ENCODE measurements around the gene PCAT6. TPM values are rescaled to one million over a fixed set of nuclear protein-coding genes. Genes with fewer than 3 reads are reported as not detected.

Gene PCAT6
- total and polyA plus RNA-seq, 7 donors, result 0.14 to 4.1 (median 0.57) TPM

DNA sequence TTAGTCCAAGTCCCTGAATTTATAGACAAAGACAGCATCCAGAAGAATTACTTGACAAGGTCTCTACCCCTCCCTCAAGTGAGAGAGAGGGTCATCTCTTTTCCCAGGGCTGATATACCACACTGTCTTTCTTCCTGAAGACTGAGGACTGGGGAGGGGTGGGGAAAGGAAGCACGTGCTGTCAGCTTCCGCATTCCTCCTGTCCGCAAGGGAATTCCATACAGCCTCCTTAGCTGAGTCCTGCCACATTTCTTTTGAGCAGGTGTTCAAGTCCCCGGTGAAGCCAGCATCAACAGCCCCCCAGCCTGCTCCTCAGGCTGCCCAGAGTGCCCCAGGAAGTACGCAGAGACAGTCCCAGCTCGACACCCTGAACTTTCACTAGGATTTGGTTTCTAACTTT is 34.2 kb downstream of the PCAT6 start:
- WGBS, 3 donors, result 31 to 36% (median 34%) methylated on average over 6 of the region's 6 CpGs
- no peaks in the 10 kb centered on the region for H3K4me1 ChIP-seq
- no peaks in the 10 kb centered on the region for H3K9me3 ChIP-seq
- H3K4me3 ChIP-seq, result no peak overlapping the region
- DNase-seq (no peak), ATAC-seq (no peak)
- TF ChIP-seq, protein P1, sequence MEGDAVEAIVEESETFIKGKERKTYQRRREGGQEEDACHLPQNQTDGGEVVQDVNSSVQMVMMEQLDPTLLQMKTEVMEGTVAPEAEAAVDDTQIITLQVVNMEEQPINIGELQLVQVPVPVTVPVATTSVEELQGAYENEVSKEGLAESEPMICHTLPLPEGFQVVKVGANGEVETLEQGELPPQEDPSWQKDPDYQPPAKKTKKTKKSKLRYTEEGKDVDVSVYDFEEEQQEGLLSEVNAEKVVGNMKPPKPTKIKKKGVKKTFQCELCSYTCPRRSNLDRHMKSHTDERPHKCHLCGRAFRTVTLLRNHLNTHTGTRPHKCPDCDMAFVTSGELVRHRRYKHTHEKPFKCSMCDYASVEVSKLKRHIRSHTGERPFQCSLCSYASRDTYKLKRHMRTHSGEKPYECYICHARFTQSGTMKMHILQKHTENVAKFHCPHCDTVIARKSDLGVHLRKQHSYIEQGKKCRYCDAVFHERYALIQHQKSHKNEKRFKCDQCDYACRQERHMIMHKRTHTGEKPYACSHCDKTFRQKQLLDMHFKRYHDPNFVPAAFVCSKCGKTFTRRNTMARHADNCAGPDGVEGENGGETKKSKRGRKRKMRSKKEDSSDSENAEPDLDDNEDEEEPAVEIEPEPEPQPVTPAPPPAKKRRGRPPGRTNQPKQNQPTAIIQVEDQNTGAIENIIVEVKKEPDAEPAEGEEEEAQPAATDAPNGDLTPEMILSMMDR (IDR thresholded peaks at IDR 0.05), result no peak
- H3K27ac ChIP-seq, result no peak overlapping the region
- no peaks in the 10 kb centered on the region for H3K36me3 ChIP-seq (ENCODE audit: insufficient read depth in 1 of 2, low read depth in 1 of 2)
- H3K27me3 ChIP-seq (ENCODE audit: insufficient read depth in 3 of 3, low read length in 2 of 3), result no peaks in the 10 kb centered on the region
- intact Hi-C loops (cut with DNase I), result no loop called here

DNA sequence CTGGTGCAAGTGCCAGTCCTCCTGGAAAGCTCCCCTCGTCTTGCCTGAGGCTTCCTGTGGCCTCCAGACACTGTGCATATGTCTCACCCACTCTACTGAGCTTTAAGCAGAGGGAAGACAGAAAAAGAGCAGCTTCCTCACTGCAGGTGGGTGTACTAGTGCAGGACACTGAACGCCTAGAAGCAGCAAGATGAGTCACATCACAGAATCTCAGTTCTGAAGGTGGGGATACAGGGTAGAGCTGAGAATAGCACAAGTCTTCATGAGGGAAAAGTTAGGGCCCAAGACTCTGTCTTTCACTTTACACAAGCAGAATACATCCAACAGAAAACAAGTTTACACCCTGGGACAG is 37.4 kb downstream of the PCAT6 start:
- H3K27me3 ChIP-seq (ENCODE audit: insufficient read depth in 3 of 3, low read length in 2 of 3), result no peaks in the 10 kb centered on the region
- WGBS, 3 donors, result 62 to 66% (median 64%) methylated on average over 2 of the region's 2 CpGs
- H3K9me3 ChIP-seq, result no peaks in the 10 kb centered on the region
- DNase-seq, result no peak
- TF ChIP-seq, protein P1 (IDR thresholded peaks at IDR 0.05), result no peak
- H3K36me3 ChIP-seq (ENCODE audit: insufficient read depth in 1 of 2, low read depth in 1 of 2), result no peaks in the 10 kb centered on the region
- H3K4me1 ChIP-seq, result no peaks in the 10 kb centered on the region
- no peak overlapping the region for H3K27ac ChIP-seq
- no peak overlapping the region for H3K4me3 ChIP-seq
- ATAC-seq, result no peak
- intact Hi-C loops (cut with DNase I), result no loop called here

DNA sequence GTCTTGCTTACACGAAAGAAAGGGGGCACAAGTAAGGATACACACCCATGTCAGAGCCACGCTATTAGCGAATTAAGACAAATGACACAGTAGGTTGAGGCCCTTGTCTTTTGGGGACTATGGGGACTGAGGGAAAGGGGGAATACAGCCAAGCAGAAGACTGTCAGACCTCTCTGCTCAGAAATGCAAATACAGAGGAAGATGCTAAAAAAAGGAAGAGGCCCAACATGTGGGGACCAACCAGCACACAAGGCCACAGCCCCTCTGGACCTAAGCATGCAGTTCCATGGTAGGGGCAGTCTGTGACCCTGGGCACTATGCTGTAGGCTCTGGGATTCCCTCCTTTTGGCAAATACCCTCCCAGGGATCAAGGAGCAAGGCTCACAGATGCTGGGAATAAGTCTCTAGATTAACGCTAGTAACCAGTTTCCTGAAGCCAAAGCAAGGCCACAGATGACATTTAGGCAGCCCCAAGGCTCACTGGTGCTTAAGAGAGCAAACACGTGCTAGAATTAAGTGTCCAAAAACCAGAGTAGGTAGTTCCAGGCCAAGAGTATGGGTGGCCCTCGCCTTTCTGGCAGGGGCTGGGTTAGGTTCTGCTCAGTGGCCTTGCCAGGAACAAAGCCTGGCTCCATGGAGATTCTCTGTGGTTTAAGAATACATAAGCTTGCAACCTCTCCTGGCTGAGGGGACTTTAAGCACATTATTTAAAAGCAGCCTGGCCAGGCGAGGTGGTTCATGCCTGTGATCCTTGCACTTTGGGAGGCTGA is 40.0 kb downstream of the PCAT6 start:
- Histone ChIP-seq H3K27ac (no peak overlapping the region), H3K4me1 (no peaks in the 10 kb centered on the region), H3K9me3 (no peaks in the 10 kb centered on the region), H3K4me3 (no peak overlapping the region), H3K27me3 (ENCODE audit: insufficient read depth in 3 of 3, low read length in 2 of 3) (no peaks in the 10 kb centered on the region), H3K36me3 (ENCODE audit: insufficient read depth in 1 of 2, low read depth in 1 of 2) (no peaks in the 10 kb centered on the region)
- TF ChIP-seq, protein P1 (IDR thresholded peaks at IDR 0.05), result no peak
- intact Hi-C loops (cut with DNase I), result no loop called here
- DNase-seq (peak; percentile 42 to 63), ATAC-seq (peak in 1 of 4 donors; percentile 37)
- 76 to 87% (median 81%) methylated on average over 7 of the region's 7 CpGs for WGBS, 3 donors

GRCh38 chr1:202852163-202852904 is 41.6 kb downstream of the PCAT6 start:
- ATAC-seq, result no peak

More at GRCh38 chr1:202852163-202852904, 41.6 kb downstream of the PCAT6 start:
- DNase-seq, result no peak
- WGBS, 3 donors, result 70 to 77% (median 71%) methylated on average over 15 of the region's 15 CpGs
- Histone ChIP-seq H3K27me3 (ENCODE audit: insufficient read depth in 3 of 3, low read length in 2 of 3) (no peaks in the 10 kb centered on the region), H3K27ac (no peak overlapping the region), H3K36me3 (ENCODE audit: insufficient read depth in 1 of 2, low read depth in 1 of 2) (no peaks in the 10 kb centered on the region), H3K9me3 (no peaks in the 10 kb centered on the region), H3K4me3 (no peak overlapping the region), H3K4me1 (no peaks in the 10 kb centered on the region)
- intact Hi-C loops (cut with DNase I), result no loop called here
- TF ChIP-seq, protein P1 (IDR thresholded peaks at IDR 0.05), result no peak

Data from psoas muscle (tissue), 8 donors.